CD14-positive monocyte (primary cell): Measurements from ENCODE around the gene SEMA3C. TPM values are rescaled to one million over a fixed set of nuclear protein-coding genes. Genes with fewer than 3 reads are reported as not detected.

Experiments
- DNase-seq, 3 donors: peaks; one replicate each; pipeline ENCODE4 v3.0.0-alpha.2; 2011 to 2022
- H2AFZ ChIP-seq: 2 replicates; pipeline ENCODE4 v1.6.0; 2012; ENCODE audit warnings: mild to moderate bottlenecking, low read depth, low read length, inconsistent platforms; ENCODE audit not compliant: insufficient read depth, poor library complexity, severe bottlenecking
- H3K27ac ChIP-seq, 2 donors: 1 replicate in 1 of 2; 2 replicates in 1 of 2; pipeline ENCODE4 v1.5.1; 2012 to 2013; ENCODE audit warnings: low read length in 2 of 2, control low read depth in 1 of 2, inconsistent platforms in 1 of 2, low read depth in 1 of 2, mild to moderate bottlenecking in 1 of 2
- H3K27me3 ChIP-seq, 2 donors: one replicate each; pipeline versions ENCODE4 v1.6.0 to v1.6.1; 2011 to 2013; ENCODE audit warnings: low read length in 2 of 2; ENCODE audit not compliant: control insufficient read depth in 2 of 2, insufficient read depth in 2 of 2
- H3K36me3 ChIP-seq, 2 donors: replicated peaks in 1 of 2; 1 replicate in 1 of 2; 2 replicates in 1 of 2; pipeline versions ENCODE4 v1.5.1 to v1.6.1; 2012 to 2013; ENCODE audit warnings: low read length in 2 of 2, control low read depth in 1 of 2, inconsistent platforms in 1 of 2, mild to moderate bottlenecking in 1 of 2; ENCODE audit not compliant: insufficient read depth in 2 of 2, control insufficient read depth in 1 of 2
- H3K4me1 ChIP-seq, 2 donors: 1 replicate in 1 of 2; 2 replicates in 1 of 2; pipeline versions ENCODE4 v1.5.1 to v1.6.1; 2012 to 2013; ENCODE audit warnings: low read length in 2 of 2, control low read depth in 1 of 2, inconsistent platforms in 1 of 2, mild to moderate bottlenecking in 1 of 2, moderate library complexity in 1 of 2; ENCODE audit not compliant: insufficient read depth in 2 of 2, control insufficient read depth in 1 of 2
- H3K4me2 ChIP-seq: replicated peaks from 2 replicates; pipeline ENCODE3; 2012; ENCODE audit warnings: low read length, moderate library complexity, mild to moderate bottlenecking; ENCODE audit not compliant: poor library complexity, severe bottlenecking; ENCODE audit errors: extremely low read depth
- H3K4me3 ChIP-seq, 3 experiments: fragments of 200-600 bp in 1 of 3; sonication (generic) in 1 of 3; replicated peaks in 1 of 3; 1 replicate in 2 of 3; 2 replicates in 1 of 3; pipeline ENCODE4 v1.5.1; 2011 to 2013; ENCODE audit warnings: low read length in 3 of 3, mild to moderate bottlenecking in 3 of 3, control low read depth in 2 of 3, low read depth in 2 of 3, inconsistent platforms in 1 of 3, moderate library complexity in 1 of 3
- H3K79me2 ChIP-seq: 2 replicates; pipeline ENCODE4 v1.6.0; 2012; ENCODE audit warnings: mild to moderate bottlenecking, control low read depth, inconsistent platforms, low read length, moderate library complexity; ENCODE audit not compliant: insufficient read depth
- H3K9ac ChIP-seq: 2 replicates; pipeline ENCODE4 v1.6.0; 2017; ENCODE audit warnings: low read length, mild to moderate bottlenecking; ENCODE audit not compliant: insufficient read depth, poor library complexity, severe bottlenecking
- H3K9me3 ChIP-seq, 2 donors: replicated peaks in 1 of 2; 1 replicate in 1 of 2; 2 replicates in 1 of 2; pipeline versions ENCODE4 v1.5.1 to v1.6.1; 2012 to 2013; ENCODE audit warnings: low read length in 2 of 2, control low read depth in 1 of 2; ENCODE audit not compliant: control insufficient read depth in 1 of 2, insufficient read depth in 1 of 2
- H4K20me1 ChIP-seq: 2 replicates; pipeline ENCODE4 v1.6.0; 2012; ENCODE audit warnings: mild to moderate bottlenecking, low read length, control low read depth, moderate library complexity; ENCODE audit not compliant: insufficient read depth
- H3K27ac Mint-ChIP-seq, 7 donors: one replicate each; pipeline ENCODE4 v1.8.0; 2020; ENCODE audit warnings: mild to moderate bottlenecking in 7 of 7, mixed read lengths in 7 of 7, moderate library complexity in 6 of 7, inconsistent platforms in 2 of 7
- H3K27me3 Mint-ChIP-seq, 3 donors: one replicate each; pipeline ENCODE4 v1.8.0; 2021 to 2022; ENCODE audit warnings: low read depth in 3 of 3, mild to moderate bottlenecking in 3 of 3, mixed read lengths in 3 of 3, moderate library complexity in 3 of 3, inconsistent platforms in 1 of 3
- H3K36me3 Mint-ChIP-seq, 2 donors: one replicate each; pipeline ENCODE4 v1.8.0; 2020; ENCODE audit warnings: mixed read lengths in 2 of 2, inconsistent platforms in 1 of 2, mild to moderate bottlenecking in 1 of 2
- H3K4me1 Mint-ChIP-seq: one replicate; pipeline ENCODE4 v1.8.0; 2020; ENCODE audit warnings: mild to moderate bottlenecking, mixed read lengths
- H3K4me3 Mint-ChIP-seq, 2 donors: one replicate each; pipeline ENCODE4 v1.8.0; 2020; ENCODE audit warnings: mild to moderate bottlenecking in 2 of 2, mixed read lengths in 2 of 2, moderate library complexity in 1 of 2
- H3K9me3 Mint-ChIP-seq, 7 donors: one replicate each; pipeline ENCODE4 v1.8.0; 2020 to 2022; ENCODE audit warnings: mixed read lengths in 7 of 7, mild to moderate bottlenecking in 6 of 7, moderate library complexity in 6 of 7, inconsistent platforms in 2 of 7
- CTCF ChIP-seq: fragments of 200-600 bp; IDR thresholded peaks from one replicate; pipeline ENCODE4 v1.8.0; 2022; ENCODE audit warnings: antibody characterized with exemption, mild to moderate bottlenecking
- WGBS: methylation state at CpG from one replicate; pipeline ENCODE4 v1.1.5; 2013; ENCODE audit warnings: missing lambda C conversion rate; ENCODE audit not compliant: insufficient coverage; 5-methylcytosine and 5-hydroxymethylcytosine counted together
- intact Hi-C, 2 donors: fragments of 100-400 bp; cut with micrococcal nuclease; formaldehyde crosslinking; loops; one replicate each; pipeline versions ENCODE4 v1.15.0 to v1.15.1; 2023
- polyA plus RNA-seq, 3 donors: library from polyadenylated mRNA; depleted of rRNA in 1 of 3; unstranded in 2 of 3; stranded (reverse) in 1 of 3; fragments of 300-500 nt in 2 of 3; fragments of >200 nt in 1 of 3; fragmentation: Illumina TruSeq in 2 of 3; gene quantifications; 1 replicate in 2 of 3; 2 replicates in 1 of 3; pipeline ENCODE4 v1.2.3, GENCODE V29; 2012 to 2021

Gene SEMA3C
- polyA plus RNA-seq, 3 donors, result 7.2 to 14.1 (median 13.7) TPM

GRCh38 chr7:80816806-80817205 is 102.0 kb downstream of the SEMA3C start:
- H3K4me1 Mint-ChIP-seq, result peaks cover 11% of the 10 kb centered on the region
- Histone ChIP-seq H4K20me1 (no peaks in the 10 kb centered on the region), H3K9me3 (no peaks in the 10 kb centered on the region), H3K4me3 (no peak overlapping the region), H3K36me3 (peaks cover 0 to 11% of the 10 kb centered on the region in 2 donors), H3K4me1 (peaks cover 4 to 7% of the 10 kb centered on the region in 2 donors), H3K27ac (no peak overlapping the region), H3K79me2 (no peaks in the 10 kb centered on the region), H3K9ac (no peak overlapping the region), H3K4me2 (no peak overlapping the region), H3K27me3 (no peaks in the 10 kb centered on the region), H2AFZ (no peak overlapping the region)
- WGBS, result no CpG with 5 or more reads among the region's 2 CpGs
- H3K27ac Mint-ChIP-seq, result no peak overlapping the region
- H3K36me3 Mint-ChIP-seq, result peaks cover 22 to 30% of the 10 kb centered on the region in 2 donors
- no peak overlapping the region for H3K4me3 Mint-ChIP-seq
- peaks cover 0 to 1% (median 1%) of the 10 kb centered on the region in 3 donors for H3K27me3 Mint-ChIP-seq
- DNase-seq, result no peak
- H3K9me3 Mint-ChIP-seq, result peaks cover 3 to 14% (median 6%) of the 10 kb centered on the region in 7 donors
- TF ChIP-seq CTCF, result no peak
- intact Hi-C loops, result no loop called here

DNA sequence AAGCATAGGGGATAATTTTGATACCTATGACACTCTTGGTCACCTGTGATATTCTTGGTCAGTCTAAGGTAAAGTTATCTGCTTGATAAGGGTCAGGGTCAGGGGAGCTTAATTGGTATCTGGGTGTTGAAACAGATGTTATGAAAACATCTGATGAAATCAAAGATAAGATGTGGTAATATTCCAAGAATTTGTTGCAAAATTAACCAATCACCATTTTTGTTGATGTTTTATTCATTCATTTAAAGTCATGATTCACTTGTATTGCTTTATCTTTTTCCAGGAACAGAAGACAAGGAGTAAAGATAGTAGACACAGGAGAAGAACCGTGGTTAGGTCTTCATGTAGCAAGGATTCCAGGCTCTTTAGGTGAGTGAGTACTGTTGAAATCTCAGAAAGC is 103.1 kb downstream of the SEMA3C start:
- Histone ChIP-seq H3K27ac (no peak overlapping the region), H3K79me2 (no peaks in the 10 kb centered on the region), H3K27me3 (no peaks in the 10 kb centered on the region), H3K36me3 (peaks cover 0 to 11% of the 10 kb centered on the region in 2 donors), H3K4me1 (peaks cover 4 to 7% of the 10 kb centered on the region in 2 donors), H3K9ac (no peak overlapping the region), H2AFZ (no peak overlapping the region), H3K9me3 (no peaks in the 10 kb centered on the region), H3K4me3 (no peak overlapping the region), H4K20me1 (no peaks in the 10 kb centered on the region), H3K4me2 (no peak overlapping the region)
- Mint-ChIP-seq H3K4me3 (no peak overlapping the region), H3K9me3 (peaks cover 3 to 14% (median 6%) of the 10 kb centered on the region in 7 donors), H3K4me1 (peaks cover 10% of the 10 kb centered on the region), H3K36me3 (peaks cover 21 to 28% of the 10 kb centered on the region in 2 donors), H3K27ac (no peak overlapping the region), H3K27me3 (peaks cover 0 to 1% (median 1%) of the 10 kb centered on the region in 3 donors)
- intact Hi-C loops, result no loop called here
- TF ChIP-seq CTCF, result no peak
- WGBS, result no CpG with 5 or more reads among the region's 1 CpG
- DNase-seq, result no peak
